Measurements from ENCODE around the gene DEFB118.
"Not testable (repeated sequence)": the region's sequence is repeated elsewhere in the genome, so short reads cannot be mapped to it uniquely, and the experiment has no call there.

DEFB118 gene

GRCh38 chr20:31368301-31368700, at the start of gene DEFB118:
TSS of gene DEFB118 (plus strand) at chr20:31368601. CDS start at chr20:31368651, 50 bp downstream.
- Mint-ChIP-seq H3K4me1 (no peaks in the 10 kb centered on the region), H3K36me3 (no peaks in the 10 kb centered on the region), H3K4me3 (no peak within 1 kb of the TSS), H3K27me3 (no peaks in the 10 kb centered on the region), H3K9me3 (peaks cover 9 to 17% of the 10 kb centered on the region in 2 donors), H3K27ac (no peak within 1 kb of the TSS)
- DNase-seq (no peak), ATAC-seq (replicated peaks) (no peak)

GRCh38 chr20:31322504-31322903, 45.9 kb upstream of the DEFB118 start:
- ATAC-seq (replicated peaks) (no peak), DNase-seq (no peak)
- no peaks in the 10 kb centered on the region for H3K27me3 Mint-ChIP-seq
- H3K27ac Mint-ChIP-seq, result no peak overlapping the region
- H3K4me3 Mint-ChIP-seq, result no peak overlapping the region
- no peaks in the 10 kb centered on the region for H3K4me1 Mint-ChIP-seq
- H3K9me3 Mint-ChIP-seq, result peaks cover 20 to 21% of the 10 kb centered on the region in 2 donors
- peaks cover 0 to 3% of the 10 kb centered on the region in 2 donors for H3K36me3 Mint-ChIP-seq

GRCh38 chr20:31330893-31331292, 37.5 kb upstream of the DEFB118 start:
- DNase-seq (no peak), ATAC-seq (replicated peaks) (no peak)
- Mint-ChIP-seq H3K27me3 (no peaks in the 10 kb centered on the region), H3K9me3 (peaks cover 4 to 14% of the 10 kb centered on the region in 2 donors), H3K4me3 (no peak overlapping the region), H3K27ac (no peak overlapping the region), H3K4me1 (no peaks in the 10 kb centered on the region), H3K36me3 (no peaks in the 10 kb centered on the region)

- peaks cover 0 to 3% of the 10 kb centered on the region in 2 donors for H3K27me3 Mint-ChIP-seq
Observed at GRCh38 chr20:31341470-31341869, 26.9 kb upstream of the DEFB118 start.

GRCh38 chr20:31355981-31356380, 12.4 kb upstream of the DEFB118 start:
- Mint-ChIP-seq H3K27me3 (peaks cover 0 to 6% of the 10 kb centered on the region in 2 donors), H3K27ac (no peak overlapping the region), H3K4me1 (no peaks in the 10 kb centered on the region), H3K36me3 (no peaks in the 10 kb centered on the region), H3K9me3 (peaks cover 0 to 1% of the 10 kb centered on the region in 2 donors), H3K4me3 (no peak overlapping the region)
- DNase-seq (no peak), ATAC-seq (replicated peaks) (no peak)

More at GRCh38 chr20:31341470-31341869, 26.9 kb upstream of the DEFB118 start:
- peaks cover 0 to 1% of the 10 kb centered on the region in 2 donors for H3K9me3 Mint-ChIP-seq
- no peak overlapping the region for H3K4me3 Mint-ChIP-seq
- no peaks in the 10 kb centered on the region for H3K4me1 Mint-ChIP-seq
- ATAC-seq (replicated peaks) (no peak), DNase-seq (no peak)
- no peaks in the 10 kb centered on the region for H3K36me3 Mint-ChIP-seq
- no peak overlapping the region for H3K27ac Mint-ChIP-seq

- no peak overlapping the region for H3K27ac Mint-ChIP-seq
- ATAC-seq (replicated peaks) (no peak), DNase-seq (no peak)
- no peak overlapping the region for H3K4me3 Mint-ChIP-seq
- H3K36me3 Mint-ChIP-seq, result no peaks in the 10 kb centered on the region
- H3K9me3 Mint-ChIP-seq, result peaks cover 9 to 15% of the 10 kb centered on the region in 2 donors
- H3K27me3 Mint-ChIP-seq, result no peaks in the 10 kb centered on the region
- H3K4me1 Mint-ChIP-seq, result no peaks in the 10 kb centered on the region
Observed at GRCh38 chr20:31363295-31363694, 5.1 kb upstream of the DEFB118 start.

GRCh38 chr20:31364272-31364671, 4.1 kb upstream of the DEFB118 start:
- H3K27me3 Mint-ChIP-seq; H3K27ac Mint-ChIP-seq; H3K36me3 Mint-ChIP-seq; H3K4me1 Mint-ChIP-seq; DNase-seq; H3K4me3 Mint-ChIP-seq; ATAC-seq (replicated peaks): not testable (repeated sequence)
- peaks cover 9 to 17% of the 10 kb centered on the region in 2 donors for H3K9me3 Mint-ChIP-seq

- H3K27ac Mint-ChIP-seq, result no peak overlapping the region
- H3K4me3 Mint-ChIP-seq, result no peak overlapping the region
- no peaks in the 10 kb centered on the region for H3K4me1 Mint-ChIP-seq
- DNase-seq (no peak), ATAC-seq (replicated peaks) (no peak)
- peaks cover 4 to 5% of the 10 kb centered on the region in 2 donors for H3K9me3 Mint-ChIP-seq
- H3K27me3 Mint-ChIP-seq, result no peaks in the 10 kb centered on the region
- no peaks in the 10 kb centered on the region for H3K36me3 Mint-ChIP-seq
Observed at GRCh38 chr20:31374346-31374745, 5.9 kb downstream of the DEFB118 start.

- DNase-seq, result no peak
- ATAC-seq (replicated peaks), result no peak
- H3K9me3 Mint-ChIP-seq, result peaks cover 0 to 4% of the 10 kb centered on the region in 2 donors
- no peak within 1 kb of the TSS for H3K27ac Mint-ChIP-seq
- no peaks in the 10 kb centered on the region for H3K36me3 Mint-ChIP-seq
- H3K4me1 Mint-ChIP-seq, result no peaks in the 10 kb centered on the region
- H3K27me3 Mint-ChIP-seq, result peaks cover 8 to 11% of the 10 kb centered on the region in 2 donors
- no peak within 1 kb of the TSS for H3K4me3 Mint-ChIP-seq
Observed at GRCh38 chr20:31390490-31390889, 22.1 kb downstream of the DEFB118 start, which contains the start of gene DEFB119. TSS of gene DEFB119 (minus strand) at chr20:31390590. CDS start at chr20:31390483, 107 bp downstream.

GRCh38 chr20:31392836-31393235, 24.4 kb downstream of the DEFB118 start:
- Mint-ChIP-seq H3K27me3 (peaks cover 3 to 11% of the 10 kb centered on the region in 2 donors), H3K9me3 (peaks cover 0 to 4% of the 10 kb centered on the region in 2 donors), H3K36me3 (no peaks in the 10 kb centered on the region), H3K4me1 (no peaks in the 10 kb centered on the region), H3K4me3 (no peak overlapping the region), H3K27ac (no peak overlapping the region)
- ATAC-seq (replicated peaks) (no peak), DNase-seq (no peak)

- ATAC-seq (replicated peaks) (no peak), DNase-seq (no peak)
- Mint-ChIP-seq H3K9me3 (peaks cover 1 to 4% of the 10 kb centered on the region in 2 donors), H3K4me1 (no peaks in the 10 kb centered on the region), H3K4me3 (no peak overlapping the region), H3K27me3 (peaks cover 7% of the 10 kb centered on the region in 2 donors), H3K36me3 (no peaks in the 10 kb centered on the region), H3K27ac (no peak overlapping the region)
Observed at GRCh38 chr20:31394900-31395299, 26.5 kb downstream of the DEFB118 start.

GRCh38 chr20:31403886-31404285, 35.5 kb downstream of the DEFB118 start:
- no peak overlapping the region for H3K27ac Mint-ChIP-seq
- no peak overlapping the region for H3K4me3 Mint-ChIP-seq
- DNase-seq, result no peak
- no peak for ATAC-seq (replicated peaks)
- peaks cover 0 to 7% of the 10 kb centered on the region in 2 donors for H3K27me3 Mint-ChIP-seq
- H3K9me3 Mint-ChIP-seq, result peaks cover 0 to 1% of the 10 kb centered on the region in 2 donors
- H3K36me3 Mint-ChIP-seq, result no peaks in the 10 kb centered on the region
- H3K4me1 Mint-ChIP-seq, result no peaks in the 10 kb centered on the region

- Mint-ChIP-seq H3K27ac (no peak within 1 kb of the TSS), H3K4me1 (no peaks in the 10 kb centered on the region), H3K36me3 (no peaks in the 10 kb centered on the region), H3K27me3 (peaks cover 0 to 3% of the 10 kb centered on the region in 2 donors), H3K4me3 (no peak within 1 kb of the TSS), H3K9me3 (no peaks in the 10 kb centered on the region)
- ATAC-seq (replicated peaks) (no peak), DNase-seq (no peak)
Observed at GRCh38 chr20:31406115-31406514, 37.7 kb downstream of the DEFB118 start, which contains the start of gene DEFB121. TSS of gene DEFB121 (minus strand) at chr20:31406215. CDS start at chr20:31406152, 63 bp downstream.

GRCh38 chr20:31410011-31410410, 41.6 kb downstream of the DEFB118 start:
- ATAC-seq (replicated peaks) (no peak), DNase-seq (no peak)
- Mint-ChIP-seq H3K9me3 (no peaks in the 10 kb centered on the region), H3K36me3 (no peaks in the 10 kb centered on the region), H3K27ac (no peak overlapping the region), H3K27me3 (peaks cover 6 to 10% of the 10 kb centered on the region in 2 donors), H3K4me1 (no peaks in the 10 kb centered on the region), H3K4me3 (no peak overlapping the region)

- Mint-ChIP-seq H3K36me3 (no peaks in the 10 kb centered on the region), H3K4me1 (no peaks in the 10 kb centered on the region), H3K4me3 (no peak overlapping the region), H3K27me3 (peaks cover 6 to 7% of the 10 kb centered on the region in 2 donors), H3K27ac (no peak overlapping the region), H3K9me3 (no peaks in the 10 kb centered on the region)
- no peak for ATAC-seq (replicated peaks)
- DNase-seq, result no peak
Observed at GRCh38 chr20:31414381-31414780, 46.0 kb downstream of the DEFB118 start.

All from stimulated activated naive B cell treated with anti-CD40 and anti-IgM and Interleukin-4, amounts not matched to agents 10 μg/mL and 1 μg/mL and 100 μg/mL, for 72 hours (primary cell).